ENCODE measurements around the gene CDK7. TPM values are rescaled to one million over a fixed set of nuclear protein-coding genes. Genes with fewer than 3 reads are reported as not detected.

CDK7 gene
- total and polyA plus RNA-seq, 9 of the 15 experiments (the other 6 are each of a cell fraction or from before 2014, with no cell fraction given) = 41.7 to 143 (median 65.3) TPM

GRCh38 chr5:69276422-69277174 lies 41.9 kb downstream of the CDK7 start (continued):
- TF ChIP-seq GTF3C2 (IDR thresholded peaks at IDR 0.05; ENCODE audit: borderline replicate concordance, extremely low read depth, insufficient read length) (no peak), CREB1 (IDR thresholded peaks at IDR 0.05) (no peak), CREB1 (CRISPR knock-in tag; IDR thresholded peaks at IDR 0.05) (no peak), ZBED1 (IDR thresholded peaks at IDR 0.05) (no peak)

GRCh38 chr5:69279517-69279916 lies 44.8 kb downstream of the CDK7 start:
- in situ Hi-C loops (cut with MboI) (no loop called here), intact Hi-C loops (cut with micrococcal nuclease) (no loop called here)
- 80% methylated on average over 5 of the region's 5 CpGs for WGBS (ENCODE audit: insufficient coverage, low coverage, missing lambda C conversion rate)
- CTCF ChIA-PET (ENCODE audit: low intra/inter-chr PET ratio) = no interaction called here
- ATAC-seq (no peak), DNase-seq (ENCODE audit: extremely low read depth in 1 of 4, low spot score in 3 of 4) (no peak), FAIRE-seq (no peak)
- TF ChIP-seq ZC3H11A (IDR thresholded peaks at IDR 0.05; ENCODE audit: low read depth, low read length) (no peak), ZKSCAN8 (CRISPR knock-in tag; IDR thresholded peaks at IDR 0.05) (no peak), ZNF184 (CRISPR knock-in tag; IDR thresholded peaks at IDR 0.05) (no peak), L3MBTL2 (IDR thresholded peaks at IDR 0.05) (no peak), CBX1 (IDR thresholded peaks at IDR 0.05; ENCODE audit: low read depth) (no peak), ZNF140 (CRISPR knock-in tag; IDR thresholded peaks at IDR 0.05) (no peak), CBX5 (IDR thresholded peaks at IDR 0.05; ENCODE audit: borderline replicate concordance, low read depth) (no peak), BCOR (IDR thresholded peaks at IDR 0.05) (no peak), ZBTB34 (CRISPR knock-in tag; IDR thresholded peaks at IDR 0.05) (no peak), PTBP1 (IDR thresholded peaks at IDR 0.05; ENCODE audit: low read depth, low read length) (no peak)
- Histone ChIP-seq H4K20me1 (replicated peaks; ENCODE audit: control insufficient read depth, insufficient read depth, low read length) (no peaks in the 10 kb centered on the region), H3K4me1 (replicated peaks in 1 of 2; ENCODE audit: control insufficient read depth in 2 of 2, insufficient read depth in 2 of 2, low read length in 2 of 2) (no peaks in the 10 kb centered on the region), H3K9ac (ENCODE audit: insufficient read depth in 1 of 2, low read depth in 2 of 2, low read length in 2 of 2) (no peak overlapping the region), H3K27ac (ENCODE audit: extremely low read depth, low read depth, low read length) (no peak overlapping the region), H3K9me3 (replicated peaks; ENCODE audit: control insufficient read depth, insufficient read depth, low read depth, low read length) (no peaks in the 10 kb centered on the region), H3K4me3 (no peak overlapping the region), H3K27me3 (ENCODE audit: control insufficient read depth in 2 of 2, insufficient read depth in 2 of 2, low read length in 2 of 2) (no peaks in the 10 kb centered on the region), H3K9me1 (ENCODE audit: control insufficient read depth, insufficient read depth, low read length) (no peaks in the 10 kb centered on the region), H3K36me3 (ENCODE audit: control insufficient read depth, insufficient read depth, low read length) (peaks cover 42% of the 10 kb centered on the region), H3K79me2 (ENCODE audit: control insufficient read depth, insufficient read depth, low read length) (no peaks in the 10 kb centered on the region), H2AFZ (ENCODE audit: low read depth, low read length) (no peak overlapping the region), H3K4me2 (ENCODE audit: insufficient read depth, low read length) (no peak overlapping the region)
- POLR2A ChIA-PET = interaction anchor here (0.6 to 1.2 kb wide), 3 partner anchors 9 to 61 kb away, joined by 3 to 6 read pairs (median 3); no protein-coding TSS in a partner anchor
- BruUV-seq (replicated peaks) = no TSS peak

Data from K562 (cell line).